HG02588 (cell line): Measurements from ENCODE around the gene GPR141.
"Not testable (repeated sequence)": the region's sequence is repeated elsewhere in the genome, so short reads cannot be mapped to it uniquely, and the experiment has no call there.

Source experiments
- ATAC-seq: cut with Tn5 transposase; IDR thresholded peaks from one replicate; pipeline ENCODE4 v1.9.1; 2021; ENCODE audit warnings: mild to moderate bottlenecking, moderate library complexity; ENCODE audit not compliant: unreplicated experiment

GPR141 gene

DNA sequence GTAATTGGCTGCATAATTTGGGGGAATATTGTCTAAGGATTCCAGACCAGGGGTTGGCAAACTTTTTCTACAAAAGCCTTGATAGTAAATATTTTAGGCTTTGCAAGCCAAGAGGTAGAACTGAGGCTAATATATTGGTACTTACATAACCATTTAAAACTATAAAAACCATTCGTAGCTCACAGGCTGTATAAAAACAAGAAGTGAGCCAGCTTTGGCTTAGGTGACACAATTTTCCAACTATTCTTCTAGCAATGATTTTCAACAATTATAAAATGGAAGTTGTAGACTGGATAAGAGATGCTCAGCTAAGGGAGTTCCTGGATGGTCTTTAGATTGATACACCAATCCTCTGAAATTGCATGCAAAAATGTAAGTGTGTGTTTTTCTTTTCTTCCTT, 1.4 kb downstream of the GPR141 start:
- no peak for ATAC-seq

DNA sequence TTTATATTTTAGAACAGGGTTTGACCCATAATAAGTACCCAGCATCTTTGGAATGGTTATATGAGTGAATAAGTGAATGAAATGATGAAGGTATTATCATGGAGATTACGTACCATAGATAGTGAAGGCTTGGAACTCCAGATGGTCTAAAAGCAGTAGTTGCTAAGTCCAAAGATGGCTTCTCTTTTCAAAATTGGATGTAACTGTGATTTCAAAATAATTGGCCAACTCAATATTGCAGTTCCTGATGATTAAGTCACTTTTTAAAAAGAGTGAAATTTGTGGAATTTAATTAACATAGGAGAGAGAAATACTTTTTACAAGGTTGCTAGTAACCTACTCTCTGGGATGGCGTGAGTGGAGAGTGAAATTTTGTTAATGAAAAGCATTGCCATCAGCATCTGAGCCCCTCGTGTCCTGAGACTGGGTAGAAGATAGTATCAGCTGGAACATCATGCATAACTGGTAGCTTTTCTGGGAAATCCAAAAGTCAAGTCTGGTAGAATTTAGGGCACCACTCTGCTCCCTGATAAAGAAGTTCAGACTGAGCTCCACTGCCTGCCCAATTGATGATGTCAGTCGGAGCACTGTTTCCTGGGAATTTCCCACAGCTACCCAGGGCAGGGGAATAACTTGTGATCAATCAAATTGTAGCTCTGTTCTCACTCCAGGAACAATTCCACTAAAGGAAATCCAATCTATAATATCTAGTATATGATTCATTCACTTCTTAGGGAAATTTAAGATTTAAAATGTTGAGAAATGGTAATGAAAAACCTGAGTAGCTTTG, 3.2 kb downstream of the GPR141 start:
- no peak for ATAC-seq

DNA sequence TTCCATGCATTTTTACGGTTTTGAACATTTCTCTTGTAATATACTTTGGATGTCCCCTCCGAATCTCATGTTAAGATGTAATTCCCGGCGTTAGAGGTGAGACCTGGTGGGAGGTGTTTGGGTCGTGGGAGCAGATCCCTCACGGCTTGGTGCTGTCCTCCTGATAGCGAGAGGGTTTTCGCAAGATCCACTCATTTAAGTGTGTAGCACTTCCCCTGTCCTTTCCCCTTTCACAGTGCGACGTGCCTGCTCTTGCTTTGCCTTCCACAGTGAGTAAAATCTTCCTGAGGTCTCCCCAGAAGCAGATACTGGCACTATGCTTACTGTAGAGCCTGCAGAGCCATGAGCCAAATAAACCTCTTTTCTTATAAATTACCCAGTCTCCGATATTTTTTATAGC, 6.6 kb downstream of the GPR141 start:
- ATAC-seq = no peak

GRCh38 chr7:37694208-37695094, 10.9 kb downstream of the GPR141 start:
- no peak for ATAC-seq

DNA sequence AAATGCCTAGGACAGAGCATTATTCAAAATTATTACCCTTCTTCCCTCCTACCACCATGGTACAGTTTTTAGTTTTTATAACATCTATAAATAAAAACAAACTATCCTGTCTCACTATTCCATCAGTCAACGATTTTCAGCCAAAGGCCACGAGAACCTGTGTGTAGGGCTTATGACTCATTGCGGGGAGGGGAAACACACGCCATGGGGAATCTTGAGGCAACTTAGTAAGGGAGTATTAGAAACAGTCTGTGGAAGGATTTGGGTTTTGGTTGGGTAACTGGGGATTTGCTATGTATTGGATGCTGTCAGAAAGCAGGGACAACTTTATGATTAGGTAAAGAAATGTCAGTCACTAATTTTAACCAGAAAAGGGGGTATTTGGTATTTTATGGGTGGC, 14.7 kb downstream of the GPR141 start:
- ATAC-seq = no peak

GRCh38 chr7:37698782-37699181, 15.2 kb downstream of the GPR141 start:
- ATAC-seq = no peak

DNA sequence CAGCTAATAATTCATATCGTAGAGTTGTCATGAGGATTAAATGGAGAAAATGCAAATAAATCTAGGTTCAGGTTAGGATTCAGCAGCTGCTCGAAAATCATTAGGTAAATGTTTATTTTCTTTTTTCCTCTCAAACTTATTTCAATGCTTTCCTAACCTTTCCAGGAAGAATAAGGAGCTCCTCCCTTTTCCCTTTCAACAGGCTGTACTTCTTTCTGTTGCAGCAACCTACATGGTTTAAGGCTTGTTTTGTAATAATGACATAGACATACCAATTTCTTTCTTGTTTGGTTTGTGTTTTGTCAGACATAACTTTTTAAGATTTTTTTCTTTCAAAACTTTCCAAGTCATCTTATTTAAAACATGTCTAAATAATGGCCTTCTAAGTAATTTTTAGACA, 18.2 kb downstream of the GPR141 start:
- no peak for ATAC-seq

- ATAC-seq = no peak
These were observed 19.8 kb downstream of the GPR141 start for GRCh38 chr7:37703361-37703760.

- ATAC-seq = not testable (repeated sequence)
These were observed 20.8 kb downstream of the GPR141 start for GRCh38 chr7:37704328-37704833.

GRCh38 chr7:37705976-37706375, 22.4 kb downstream of the GPR141 start:
- ATAC-seq = no peak

GRCh38 chr7:37706804-37707203, 23.2 kb downstream of the GPR141 start:
- ATAC-seq = no peak

GRCh38 chr7:37707754-37708485, 24.4 kb downstream of the GPR141 start:
- no peak for ATAC-seq

GRCh38 chr7:37709631-37710509, 26.3 kb downstream of the GPR141 start:
- peak; percentile 96 for ATAC-seq

DNA sequence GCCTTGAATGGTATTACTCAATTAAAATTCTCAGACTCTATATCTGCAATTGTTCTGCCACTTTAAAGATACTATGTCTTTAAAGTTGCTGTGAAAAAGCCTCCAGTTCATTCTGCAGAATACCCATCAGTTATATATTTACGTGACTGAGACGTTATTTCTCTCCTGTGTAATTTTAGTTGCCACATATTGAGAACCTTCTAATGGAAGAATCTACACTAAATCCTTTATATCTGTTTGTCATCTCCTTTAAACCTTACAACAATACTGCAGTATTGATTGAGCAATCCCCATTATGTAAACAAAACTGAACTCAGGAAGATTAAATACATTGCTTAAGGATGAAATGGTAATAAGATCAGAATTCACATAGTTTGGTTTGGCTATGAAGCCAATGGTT, 30.0 kb downstream of the GPR141 start:
- no peak for ATAC-seq

DNA sequence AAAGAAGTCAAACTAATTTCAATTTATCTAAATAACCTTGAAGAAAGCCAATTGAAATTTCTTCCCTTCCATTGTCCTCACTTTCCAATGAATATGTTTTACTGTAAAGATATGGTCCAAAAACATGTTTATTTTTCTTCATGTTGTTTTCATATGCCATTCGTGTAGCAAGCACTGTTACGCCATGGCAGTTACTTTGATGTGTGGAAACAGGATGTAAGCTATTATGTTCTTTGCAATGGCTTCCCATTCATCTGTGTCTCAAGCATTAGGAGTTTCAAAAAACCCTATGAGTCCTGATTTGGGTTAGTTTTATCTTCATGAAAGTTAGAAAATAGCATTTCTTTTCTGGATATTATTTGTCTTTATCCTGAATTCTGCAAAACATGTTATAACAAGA, 31.0 kb downstream of the GPR141 start:
- no peak for ATAC-seq

GRCh38 chr7:37718585-37718984, 35.0 kb downstream of the GPR141 start:
- ATAC-seq = peak; percentile 66

DNA sequence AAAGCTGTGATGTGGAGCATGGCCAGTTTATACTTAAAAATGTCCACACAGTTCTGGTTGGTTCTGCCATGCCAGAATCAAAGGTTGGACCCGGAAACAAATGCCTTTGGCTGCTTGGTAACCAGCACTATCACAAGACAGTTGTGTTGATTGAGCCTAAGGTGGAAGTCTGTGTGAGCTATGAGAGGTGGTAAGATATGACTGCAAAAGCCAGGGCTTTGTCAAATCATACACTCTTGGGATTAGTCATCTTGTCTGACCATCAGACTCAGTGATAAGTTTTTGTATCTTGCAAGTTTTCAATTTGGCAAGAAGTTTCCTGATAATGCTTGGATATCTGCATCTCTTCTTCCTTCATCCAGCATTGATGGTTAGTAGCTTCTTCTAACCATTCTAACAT, 35.5 kb downstream of the GPR141 start:
- peak; percentile 88 for ATAC-seq

DNA sequence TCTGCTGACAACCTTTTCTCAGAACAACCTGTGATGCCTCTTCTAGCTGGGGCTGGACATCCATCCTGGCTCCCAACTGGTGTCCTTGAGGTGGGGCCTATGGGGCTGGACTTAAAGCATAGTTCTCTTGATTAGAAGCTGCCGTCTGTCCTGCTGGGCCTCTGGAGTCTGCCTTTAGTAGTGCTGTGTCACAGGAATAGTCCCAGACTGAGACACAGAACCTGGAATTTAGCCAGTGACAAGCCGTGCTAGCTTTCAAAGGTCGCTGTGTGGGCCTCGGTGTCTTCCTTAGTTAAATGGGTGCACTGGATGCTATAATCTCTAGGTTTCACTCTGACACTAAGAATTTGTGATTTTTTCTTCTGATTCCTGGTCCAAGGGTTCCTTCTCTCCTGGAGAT, 41.2 kb downstream of the GPR141 start:
- ATAC-seq = no peak

GRCh38 chr7:37726016-37726415, 42.5 kb downstream of the GPR141 start:
- no peak for ATAC-seq

GRCh38 chr7:37728747-37729146, 45.2 kb downstream of the GPR141 start:
- ATAC-seq = no peak
